D721Med (cell line): ENCODE data around the gene FARSB.

Experiments
- DNase-seq: peaks from one replicate; pipeline ENCODE4 v3.0.0; 2011; ENCODE audit warnings: low spot score; ENCODE audit not compliant: insufficient read length
- FAIRE-seq: peaks from 2 replicates; lab custom pipeline; 2011; peaks lifted over from hg19 to GRCh38; lab: Jason Lieb, UNC
- CTCF ChIP-seq: IDR thresholded peaks from 2 replicates; pipeline ENCODE4 v1.5.1; 2012; ENCODE audit warnings: mild to moderate bottlenecking, control low read depth; ENCODE audit not compliant: insufficient read depth; ENCODE audit errors: missing control alignments

Gene FARSB

GRCh38 chr2:222663479-222663878 lies 7.6 kb upstream of the FARSB start:
- TF ChIP-seq CTCF = no peak
- no peak for FAIRE-seq
- DNase-seq = no peak

DNA sequence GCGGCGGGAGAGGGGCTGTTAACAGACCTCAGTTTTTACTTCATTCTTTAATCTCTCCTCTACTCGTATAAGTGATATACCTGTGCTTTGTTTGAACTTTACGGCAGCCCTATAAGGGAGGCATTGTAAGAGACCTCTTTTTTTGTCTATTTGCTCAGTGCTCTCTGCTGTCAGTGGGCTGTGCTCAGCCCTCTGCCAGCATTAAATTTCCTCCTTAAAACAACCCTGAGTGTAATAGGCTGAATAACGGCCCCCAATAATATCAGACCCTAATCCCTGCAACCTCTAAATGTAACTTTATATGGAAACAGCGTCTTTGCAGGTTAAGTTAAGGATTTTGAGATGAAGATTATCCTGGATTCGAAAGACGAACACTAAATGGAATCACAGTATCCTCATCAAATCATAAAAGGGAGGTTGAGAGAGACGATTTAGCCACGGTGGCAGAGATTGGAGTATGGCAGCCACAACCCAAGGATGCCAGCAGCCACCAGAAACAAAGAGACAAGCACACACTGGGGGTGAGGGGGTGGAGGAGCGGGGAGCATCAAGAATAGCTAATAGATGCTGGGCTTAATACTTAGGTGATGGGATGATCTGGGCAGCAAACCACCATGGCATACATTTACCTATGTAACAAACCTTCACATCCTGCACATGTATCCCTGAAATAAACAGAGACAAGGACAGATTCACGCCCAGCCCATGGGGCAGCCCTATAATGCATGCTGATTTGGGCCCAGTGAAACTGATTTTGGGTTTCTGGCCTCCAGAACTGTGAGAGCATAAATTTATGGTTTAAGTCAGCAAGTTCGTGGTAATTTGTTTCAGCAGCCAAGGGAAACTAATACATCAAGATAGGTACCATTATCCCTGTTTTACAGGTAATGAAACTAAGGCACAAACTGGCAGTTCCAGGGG lies 894 bp upstream of the FARSB start:
- no peak for TF ChIP-seq CTCF
- no peak for FAIRE-seq
- DNase-seq = no peak

DNA sequence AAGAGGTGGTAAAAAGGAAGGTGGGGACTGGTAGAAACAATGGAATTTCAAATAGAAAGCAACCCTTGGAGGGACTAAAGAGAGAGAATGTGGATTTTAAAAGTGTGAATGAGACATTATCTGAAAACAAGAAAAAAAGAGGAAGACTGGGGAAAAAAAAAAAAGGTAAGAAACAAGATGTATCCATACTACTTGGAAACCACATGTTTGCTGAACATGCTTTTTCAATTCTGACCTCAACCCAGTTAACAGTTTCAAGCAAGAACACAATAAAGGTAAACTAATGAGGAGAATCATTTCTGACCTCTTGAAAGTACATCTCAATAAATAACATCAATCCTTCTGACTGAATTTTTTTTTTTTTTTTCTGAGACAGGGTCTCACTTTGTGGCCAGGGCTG lies 2.6 kb downstream of the FARSB start:
- TF ChIP-seq CTCF = no peak
- FAIRE-seq (no peak), DNase-seq (no peak)

GRCh38 chr2:222652491-222653255 lies 3.2 kb downstream of the FARSB start:
- DNase-seq (no peak), FAIRE-seq (no peak)
- TF ChIP-seq CTCF = no peak

- FAIRE-seq (no peak), DNase-seq (no peak)
- no peak for TF ChIP-seq CTCF
These were observed 4.0 kb downstream of the FARSB start for GRCh38 chr2:222651718-222652418.

DNA sequence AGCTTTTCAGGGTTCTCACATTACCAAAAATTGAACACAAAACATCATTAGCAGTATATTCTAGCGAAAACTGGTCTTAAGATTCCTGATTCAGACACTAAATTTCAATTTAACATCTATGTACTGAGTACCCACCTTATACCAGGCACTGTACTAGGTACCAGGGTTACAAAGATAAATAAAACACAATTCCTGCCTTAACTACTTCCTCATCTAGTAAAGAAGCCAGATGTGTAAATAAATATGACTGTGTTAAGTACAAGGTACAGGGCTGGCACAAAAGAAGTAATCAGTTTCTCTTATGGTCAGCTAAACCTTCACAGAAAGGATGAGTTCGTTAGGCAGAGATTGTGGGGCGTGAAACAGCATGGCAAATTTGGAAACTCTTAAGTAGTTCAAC lies 6.1 kb downstream of the FARSB start:
- DNase-seq (no peak), FAIRE-seq (no peak)
- no peak for TF ChIP-seq CTCF
